Brain microvascular endothelial cell (primary cell): Measurements from ENCODE around the gene PTEN.

ENCODE experiments used
- DNase-seq: peaks from one replicate; pipeline ENCODE4 v3.0.0-alpha.2; 2020
- H3K27ac ChIP-seq: fragments of 250-450 bp; sonication (Bioruptor Pico); 2 replicates; pipeline ENCODE4 v1.5.1; 2020; ENCODE audit warnings: mild to moderate bottlenecking, moderate library complexity
- H3K27me3 ChIP-seq: fragments of 250-450 bp; sonication (Bioruptor Pico); replicated peaks from 2 replicates; pipeline ENCODE4 v1.5.1; 2020; ENCODE audit warnings: mild to moderate bottlenecking
- H3K36me3 ChIP-seq: fragments of 250-450 bp; sonication (Bioruptor Pico); replicated peaks from 2 replicates; pipeline ENCODE4 v1.5.1; 2020; ENCODE audit warnings: mild to moderate bottlenecking
- H3K4me3 ChIP-seq: 2 replicates; pipeline ENCODE4 v1.5.1; 2011; ENCODE audit warnings: low read depth, mild to moderate bottlenecking, control low read depth, low read length, moderate library complexity
- CTCF ChIP-seq: IDR thresholded peaks from 2 replicates; pipeline ENCODE4 v1.5.1; 2011; ENCODE audit warnings: low read depth, mild to moderate bottlenecking, moderate library complexity, low read length, control low read depth, inconsistent platforms; ENCODE audit errors: missing control alignments
- in situ Hi-C: cut with HindIII; loops from 2 replicates; pipeline ENCODE4 v1.10.0; 2017; ENCODE audit warnings: low sequenced_read_pairs, low pct_ligation_motif_present

Gene PTEN

GRCh38 chr10:87920538-87920937, 57.1 kb downstream of the PTEN start:
- Histone ChIP-seq H3K27me3 (no peaks in the 10 kb centered on the region), H3K36me3 (no peaks in the 10 kb centered on the region), H3K4me3 (no peak overlapping the region), H3K27ac (no peak overlapping the region)
- TF ChIP-seq CTCF: no peak
- in situ Hi-C loops: no loop called here
- DNase-seq: no peak

- no peak for DNase-seq
- no peak overlapping the region for H3K4me3 ChIP-seq
- no peaks in the 10 kb centered on the region for H3K27me3 ChIP-seq
- no peak overlapping the region for H3K27ac ChIP-seq
- no peak for TF ChIP-seq CTCF
- in situ Hi-C loops: no loop called here
- no peaks in the 10 kb centered on the region for H3K36me3 ChIP-seq
These were observed 58.7 kb downstream of the PTEN start for GRCh38 chr10:87921931-87922688.

- Histone ChIP-seq H3K27ac (no peak overlapping the region), H3K36me3 (no peaks in the 10 kb centered on the region), H3K27me3 (no peaks in the 10 kb centered on the region), H3K4me3 (no peak overlapping the region)
- no peak for DNase-seq
- no peak for TF ChIP-seq CTCF
- in situ Hi-C loops: no loop called here
These were observed 59.8 kb downstream of the PTEN start for GRCh38 chr10:87923233-87923632.

GRCh38 chr10:87925570-87925969, 62.1 kb downstream of the PTEN start:
- no peak overlapping the region for H3K27ac ChIP-seq
- no peak for TF ChIP-seq CTCF
- no peaks in the 10 kb centered on the region for H3K27me3 ChIP-seq
- H3K36me3 ChIP-seq: no peaks in the 10 kb centered on the region
- in situ Hi-C loops: no loop called here
- H3K4me3 ChIP-seq: no peak overlapping the region
- no peak for DNase-seq

- H3K27me3 ChIP-seq: no peaks in the 10 kb centered on the region
- H3K4me3 ChIP-seq: no peak overlapping the region
- no peaks in the 10 kb centered on the region for H3K36me3 ChIP-seq
- in situ Hi-C loops: no loop called here
- no peak for DNase-seq
- TF ChIP-seq CTCF: no peak
- H3K27ac ChIP-seq: no peak overlapping the region
These were observed 63.7 kb downstream of the PTEN start for GRCh38 chr10:87927091-87927490.

- TF ChIP-seq CTCF: no peak
- H3K27me3 ChIP-seq: no peaks in the 10 kb centered on the region
- in situ Hi-C loops: no loop called here
- DNase-seq: no peak
- H3K36me3 ChIP-seq: peaks cover 2% of the 10 kb centered on the region
- no peak overlapping the region for H3K27ac ChIP-seq
- H3K4me3 ChIP-seq: no peak overlapping the region
These were observed 65.6 kb downstream of the PTEN start for GRCh38 chr10:87928996-87929395.
